Left kidney (tissue), 8 donors: ENCODE results near the gene SKA2. TPM values are rescaled to one million over a fixed set of nuclear protein-coding genes. Genes with fewer than 3 reads are reported as not detected.
"Not testable (repeated sequence)": the region's sequence is repeated elsewhere in the genome, so short reads cannot be mapped to it uniquely, and the experiment has no call there.

Experiments used
- DNase-seq: peaks from one replicate; pipeline ENCODE4 v3.0.0-alpha.2; 2013
- long read RNA-seq, 8 donors: transcript quantifications; one replicate each; lab custom pipeline, GENCODE V29; 2026
- polyA plus RNA-seq: library from polyadenylated mRNA; unstranded; fragments of 120-200 nt; gene quantifications from one replicate; pipeline ENCODE4 v1.2.1, GENCODE V29; 2013; ENCODE audit not compliant: insufficient read length

The SKA2 gene, protein sequence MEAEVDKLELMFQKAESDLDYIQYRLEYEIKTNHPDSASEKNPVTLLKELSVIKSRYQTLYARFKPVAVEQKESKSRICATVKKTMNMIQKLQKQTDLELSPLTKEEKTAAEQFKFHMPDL
- 91.7 TPM for polyA plus RNA-seq
- long read RNA-seq, donor 1, transcript SKA2-208 (2 exons, 533 nt): minor isoform, 12 of 52 reads
- long read RNA-seq, donor 1, transcript SKA2-201 (4 exons, 2,798 nt): major isoform, 29 of 52 reads
- long read RNA-seq, donor 1, transcript SKA2-206 (3 exons, 595 nt): minor isoform, 7 of 52 reads
- long read RNA-seq, donor 1, partial matches to known transcripts: 0 of 52 reads
- long read RNA-seq, donor 1, other reads (novel, unspliced or antisense): 0 of 52 reads
- long read RNA-seq, donor 2, transcript SKA2-208 (2 exons, 533 nt): minor isoform, 5 of 27 reads
- long read RNA-seq, donor 2, transcript SKA2-201 (4 exons, 2,798 nt): major isoform, 13 of 27 reads
- long read RNA-seq, donor 2, partial matches to known transcripts: 0 of 27 reads
- long read RNA-seq, donor 2, other reads (novel, unspliced or antisense): 0 of 27 reads
- long read RNA-seq, donor 3, transcript SKA2-201 (4 exons, 2,798 nt): major isoform, 15 of 36 reads
- long read RNA-seq, donor 3, transcript SKA2-206 (3 exons, 595 nt): minor isoform, 10 of 36 reads
- long read RNA-seq, donor 3, transcript SKA2-208 (2 exons, 533 nt): minor isoform, 6 of 36 reads
- long read RNA-seq, donor 3, partial matches to known transcripts: 0 of 36 reads
- long read RNA-seq, donor 3, other reads (novel, unspliced or antisense): 0 of 36 reads
- long read RNA-seq, donor 4, partial matches to known transcripts: 0 of 6 reads
- long read RNA-seq, donor 4, other reads (novel, unspliced or antisense): 0 of 6 reads
- long read RNA-seq, donor 5, transcript SKA2-206 (3 exons, 595 nt): minor isoform, 19 of 66 reads
- long read RNA-seq, donor 5, transcript SKA2-208 (2 exons, 533 nt): minor isoform, 15 of 66 reads
- long read RNA-seq, donor 5, transcript SKA2-201 (4 exons, 2,798 nt): major isoform, 23 of 66 reads
- long read RNA-seq, donor 5, transcript SKA2-203 (3 exons, 689 nt): minor isoform, 5 of 66 reads
- long read RNA-seq, donor 5, partial matches to known transcripts: 0 of 66 reads
- long read RNA-seq, donor 5, other reads (novel, unspliced or antisense): 0 of 66 reads
- long read RNA-seq, donor 6, transcript SKA2-201 (4 exons, 2,798 nt): major isoform, 23 of 61 reads
- long read RNA-seq, donor 6, transcript SKA2-209 (4 exons, 570 nt): minor isoform, 5 of 61 reads
- long read RNA-seq, donor 6, transcript SKA2-206 (3 exons, 595 nt): minor isoform, 11 of 61 reads
- long read RNA-seq, donor 6, partial matches to known transcripts: 16 of 61 reads
- long read RNA-seq, donor 6, other reads (novel, unspliced or antisense): 0 of 61 reads
- long read RNA-seq, donor 7, transcript SKA2-201 (4 exons, 2,798 nt): major isoform, 33 of 74 reads
- long read RNA-seq, donor 7, transcript SKA2-208 (2 exons, 533 nt): minor isoform, 9 of 74 reads
- long read RNA-seq, donor 7, transcript SKA2-206 (3 exons, 595 nt): minor isoform, 16 of 74 reads
- long read RNA-seq, donor 7, partial matches to known transcripts: 12 of 74 reads
- long read RNA-seq, donor 7, other reads (novel, unspliced or antisense): 0 of 74 reads
- long read RNA-seq, donor 8, transcript SKA2-201 (4 exons, 2,798 nt): major isoform, 5 of 14 reads
- long read RNA-seq, donor 8, partial matches to known transcripts: 0 of 14 reads
- long read RNA-seq, donor 8, other reads (novel, unspliced or antisense): 0 of 14 reads

DNA sequence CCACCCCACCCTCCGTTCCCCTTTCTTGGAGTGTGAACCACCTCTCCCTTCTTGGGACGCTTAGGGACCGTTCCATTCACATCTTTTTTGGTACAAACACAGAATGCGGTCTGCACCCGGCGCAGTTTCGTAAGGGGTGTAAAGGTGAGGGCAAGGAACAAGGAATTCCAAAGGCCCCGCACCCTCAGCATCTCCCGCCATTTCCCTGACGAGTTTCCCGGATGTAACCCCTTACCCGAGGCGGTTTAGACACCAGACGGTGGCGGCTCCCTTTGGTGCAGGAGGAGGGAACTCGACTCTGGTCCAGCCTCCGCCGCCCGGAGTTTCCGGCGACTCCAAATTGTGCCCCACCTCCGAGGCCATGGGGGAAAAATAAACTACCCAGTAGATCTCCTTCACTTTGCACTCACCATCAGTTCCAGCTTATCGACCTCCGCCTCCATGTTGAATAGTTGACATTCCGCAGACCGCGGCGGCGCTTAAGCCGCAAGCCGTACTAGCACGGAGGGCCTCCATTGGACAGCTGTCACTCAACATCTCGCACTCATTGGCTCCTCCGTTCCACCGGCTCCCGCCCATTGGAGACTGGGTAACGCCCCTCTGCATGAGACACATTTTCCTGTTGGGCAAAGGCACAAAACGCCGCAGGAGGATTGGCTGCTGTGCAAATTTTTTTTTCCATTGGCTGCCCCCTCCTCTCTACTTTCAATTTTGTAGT, at the start of gene SKA2:
Gene SKA2 (minus strand): TSS at position 466 of the 718 bp plus-strand sequence. CDS start 23 bp downstream, at position 443.
- peak; percentile 99 for DNase-seq

DNA sequence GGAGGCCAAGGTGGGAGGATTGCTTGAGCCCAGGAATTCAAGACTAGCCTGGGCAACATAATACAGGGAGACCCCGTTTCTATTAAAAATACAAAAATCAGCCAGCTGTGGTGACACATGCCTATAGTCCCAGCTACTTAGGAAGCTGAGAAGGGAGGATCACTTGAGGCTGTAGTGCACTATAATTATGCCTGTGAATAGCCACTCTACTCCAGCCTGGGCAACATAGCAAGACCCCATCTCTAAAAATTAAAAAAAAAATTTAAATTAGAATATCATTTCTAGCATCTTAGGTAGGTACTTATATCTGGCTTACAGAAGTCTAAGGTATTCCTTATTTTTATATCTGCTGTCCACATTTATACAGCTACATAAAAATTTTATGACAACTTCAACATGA, 47.3 kb upstream of the SKA2 start:
- DNase-seq: no peak

DNA sequence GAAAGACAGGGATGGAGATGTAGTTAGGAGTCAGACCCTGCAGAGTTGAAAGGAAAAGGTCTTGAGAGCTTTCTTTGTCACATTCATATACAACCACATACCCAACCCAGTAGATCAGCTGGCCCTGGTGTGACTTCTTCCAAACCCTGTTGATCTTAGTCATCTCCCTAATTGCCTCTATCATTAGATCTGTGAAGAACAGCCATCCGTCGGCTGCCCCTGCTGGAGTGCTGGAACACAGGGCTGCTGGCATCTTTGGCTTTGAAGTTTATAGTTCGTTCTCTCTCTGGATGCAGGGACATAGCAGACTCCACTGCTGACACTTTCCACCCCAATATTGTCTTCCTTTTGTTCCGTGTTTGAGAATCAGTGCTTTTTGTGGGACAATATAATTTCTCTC, 44.4 kb upstream of the SKA2 start:
- no peak for DNase-seq

DNA sequence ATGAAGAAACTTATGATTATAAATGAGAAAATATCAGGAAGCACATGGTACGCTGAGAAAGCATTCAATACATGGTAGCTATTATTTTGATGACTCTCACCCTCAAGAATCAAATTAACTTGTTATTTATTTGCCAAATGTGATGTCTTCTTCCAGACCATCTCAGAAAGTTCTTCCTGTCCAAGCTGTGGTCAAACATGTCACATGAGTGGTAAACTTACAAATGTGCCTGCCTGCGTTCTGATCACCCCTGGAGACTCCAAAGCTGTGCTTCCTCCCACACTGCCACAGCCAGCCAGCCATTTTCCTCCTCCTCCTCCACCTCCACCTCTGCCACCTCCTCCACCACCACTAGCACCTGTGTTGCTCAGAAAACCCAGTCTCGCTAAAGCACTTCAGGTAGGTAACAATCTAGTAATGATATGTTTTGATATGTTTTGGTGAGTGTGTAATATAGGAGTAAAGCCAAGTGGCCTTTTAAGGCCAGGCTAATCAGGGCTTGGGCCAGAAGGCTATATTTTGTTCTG, 38.4 kb upstream of the SKA2 start:
- no peak for DNase-seq

DNA sequence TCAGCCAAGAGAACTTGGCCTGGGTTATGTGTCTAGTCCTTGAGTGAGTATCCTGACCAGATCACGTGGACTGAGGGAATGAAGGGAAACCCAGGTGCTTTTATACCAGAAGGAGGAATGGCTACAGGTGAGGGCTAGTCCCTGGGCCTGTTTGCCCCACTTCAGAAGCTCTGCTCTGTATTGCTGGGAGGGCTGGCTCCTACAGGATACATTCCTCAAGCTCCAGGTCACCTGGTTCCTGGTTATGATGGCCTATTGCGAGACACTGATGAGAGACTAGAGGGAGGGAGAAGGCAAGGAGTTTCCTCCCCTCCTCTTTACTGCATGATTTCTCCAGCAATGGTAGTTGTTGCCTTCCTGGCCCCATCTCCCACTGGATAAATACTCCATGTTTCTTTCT, 35.8 kb upstream of the SKA2 start:
- DNase-seq: no peak

DNA sequence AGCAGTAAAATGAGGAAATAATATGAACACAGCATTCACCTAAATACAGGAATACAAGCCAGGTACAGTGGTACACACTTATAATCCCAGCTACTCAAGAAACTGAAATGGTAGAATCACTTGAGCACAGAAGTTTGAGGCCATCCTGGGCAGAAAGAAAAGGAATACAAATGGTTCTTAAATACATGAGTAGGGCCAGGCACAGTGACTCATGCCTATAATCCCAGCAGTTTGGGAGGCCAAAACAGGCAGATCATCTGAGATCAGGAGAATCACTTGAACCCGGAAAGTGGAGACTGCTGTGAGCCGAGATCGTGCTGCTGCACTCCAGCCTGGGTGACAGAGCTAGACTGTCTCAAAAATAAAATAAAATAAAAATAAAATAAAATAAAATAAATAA, 31.9 kb upstream of the SKA2 start:
- DNase-seq: no peak

DNA sequence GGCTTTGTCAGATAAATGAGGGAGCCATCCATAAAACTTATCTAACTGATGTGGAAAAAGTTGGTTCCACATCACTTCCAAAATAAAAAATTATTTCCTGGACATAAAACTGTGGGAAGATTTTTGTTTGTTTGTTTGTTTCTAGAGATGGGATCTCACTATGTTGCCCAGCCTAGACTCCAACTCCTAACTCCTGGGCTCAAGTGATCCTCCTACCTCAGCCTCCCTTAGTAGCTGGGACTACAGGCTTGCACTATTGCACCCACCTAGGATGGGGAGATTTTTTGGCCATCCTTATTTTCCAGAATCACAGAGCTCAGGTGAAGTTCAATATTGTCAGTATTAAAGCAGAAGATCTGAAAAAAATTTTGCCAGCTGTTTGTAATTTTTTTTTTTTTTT, 31.0 kb upstream of the SKA2 start:
- no peak for DNase-seq

DNA sequence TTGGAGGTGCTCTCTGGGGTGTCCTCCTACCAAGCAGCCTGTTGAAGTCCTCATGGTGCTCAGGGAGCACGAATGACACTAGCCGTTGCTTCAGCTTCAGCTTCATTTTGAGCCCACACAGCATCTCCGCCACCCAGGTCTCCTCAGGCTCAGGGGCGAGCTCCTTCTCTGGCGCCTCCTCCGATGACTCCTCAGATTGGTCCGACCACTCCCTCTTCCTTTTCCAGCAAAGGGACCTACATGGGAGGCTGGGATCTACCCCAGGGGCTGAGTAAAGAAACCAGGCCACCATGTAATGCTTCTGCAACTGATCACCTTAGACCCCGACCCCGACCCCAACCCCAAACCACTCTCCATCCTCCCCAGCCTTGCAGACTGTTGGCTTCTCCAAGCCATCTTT, 26.5 kb upstream of the SKA2 start:
- no peak for DNase-seq

DNA sequence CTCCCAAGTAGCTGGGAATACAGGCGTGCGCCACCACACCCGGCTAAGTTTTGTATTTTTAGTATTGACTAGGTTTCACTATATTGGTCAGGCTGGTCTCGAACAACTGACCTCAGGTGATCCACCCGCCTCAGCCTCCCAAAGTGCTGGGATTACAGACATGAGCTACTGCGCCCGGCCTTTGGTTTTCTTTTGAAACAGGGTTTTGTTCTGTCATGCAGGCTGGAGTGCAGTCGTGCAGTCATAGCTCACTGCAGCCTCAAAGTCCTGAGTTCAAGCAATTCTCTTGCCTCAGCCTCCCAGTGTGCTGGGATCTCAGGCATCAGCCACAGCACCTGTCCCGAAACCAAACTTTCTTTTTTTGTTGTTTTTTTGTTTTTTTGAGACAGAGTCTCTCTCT, 25.6 kb upstream of the SKA2 start:
- no peak for DNase-seq

DNA sequence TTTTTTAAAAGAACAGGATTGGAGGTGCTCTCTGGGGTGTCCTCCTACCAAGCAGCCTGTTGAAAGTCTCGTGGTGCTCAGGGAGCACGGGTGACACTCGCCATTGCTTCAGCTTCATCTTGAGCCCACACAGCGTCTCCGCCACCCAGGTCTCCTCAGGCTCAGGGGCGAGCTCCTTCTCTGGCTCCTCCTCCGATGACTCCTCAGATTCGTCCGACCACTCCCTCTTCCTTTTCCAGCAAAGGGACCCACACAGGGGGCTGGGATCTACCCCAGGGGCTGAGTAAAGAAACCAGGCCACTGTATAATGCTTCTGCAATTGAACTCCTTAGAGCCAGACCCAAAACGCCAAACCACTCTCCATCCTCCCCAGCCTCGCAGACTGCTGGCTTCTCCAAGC, 24.6 kb upstream of the SKA2 start:
- not testable (repeated sequence) for DNase-seq

DNA sequence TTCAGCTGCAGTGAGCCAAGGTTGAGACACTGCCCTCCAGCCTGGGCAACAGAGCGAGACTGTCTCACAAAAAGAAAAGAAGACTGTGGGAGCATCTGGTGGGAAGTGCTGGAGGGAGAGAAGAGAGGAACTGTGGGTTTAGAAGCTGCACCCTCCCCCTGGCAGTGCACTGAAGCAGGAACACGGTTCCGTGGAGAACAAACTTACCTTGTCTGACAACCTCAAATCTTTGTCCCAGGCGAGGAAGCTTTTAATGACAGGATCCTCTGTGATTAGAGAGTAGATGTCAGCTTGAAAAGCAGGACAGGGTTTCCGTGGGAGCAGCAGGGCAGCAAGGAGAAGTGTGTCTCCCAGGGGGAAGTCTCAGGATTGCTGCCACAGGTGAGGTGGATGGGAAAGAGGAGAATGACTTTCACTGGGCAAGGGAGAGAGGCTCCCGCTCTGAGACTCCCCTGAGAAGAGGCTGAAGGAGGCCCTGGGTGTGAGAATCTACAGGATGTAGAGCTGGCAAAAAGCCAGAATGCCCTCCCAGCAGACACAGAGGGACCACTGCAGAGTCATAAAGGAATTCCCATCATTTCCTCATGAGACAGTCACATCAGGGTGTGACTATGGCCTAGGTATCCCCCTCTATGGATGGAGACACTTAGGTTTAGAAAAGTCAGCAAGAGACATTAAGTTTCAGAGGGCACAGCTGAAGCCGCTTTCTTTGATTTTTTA, 23.4 kb upstream of the SKA2 start:
- no peak for DNase-seq

DNA sequence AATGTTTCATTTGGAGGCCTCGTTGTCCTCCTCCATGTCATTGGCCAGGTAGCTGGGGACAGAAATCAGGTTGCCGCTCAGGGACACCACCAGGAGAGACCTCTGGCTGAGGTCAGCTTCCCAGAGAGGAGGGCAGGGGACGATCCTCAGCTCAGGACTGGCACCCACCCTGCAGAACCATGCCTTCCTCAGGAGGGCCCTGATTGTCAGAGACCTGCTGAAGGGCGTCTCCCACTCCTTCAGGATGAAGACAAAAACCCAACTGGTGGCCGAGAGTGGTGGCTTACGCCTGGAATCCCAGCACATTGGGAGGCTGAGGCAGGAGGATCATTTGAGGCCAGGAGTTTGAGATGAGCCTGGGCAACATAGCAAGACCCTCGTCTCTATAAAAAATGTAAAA, 20.1 kb upstream of the SKA2 start:
- no peak for DNase-seq

DNA sequence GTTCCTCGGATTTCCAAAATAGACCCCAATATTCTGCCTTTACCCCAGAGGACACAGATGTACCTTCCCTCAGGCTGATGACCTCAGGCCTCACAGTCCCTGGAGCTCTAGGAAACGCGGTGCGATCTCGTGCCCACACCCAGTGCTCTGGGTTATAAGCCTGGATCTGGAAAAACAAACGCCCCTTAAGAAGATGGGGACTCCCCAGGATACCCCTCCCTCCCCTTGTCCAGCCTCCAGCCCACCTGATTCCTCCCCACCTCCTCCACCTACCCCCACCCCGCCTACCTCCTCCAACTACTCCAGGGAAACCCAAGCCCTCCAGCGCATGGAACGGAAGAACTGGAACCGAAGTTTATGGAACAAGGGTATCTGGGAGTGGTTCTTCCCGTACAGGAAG, 19.7 kb upstream of the SKA2 start:
- DNase-seq: no peak

DNA sequence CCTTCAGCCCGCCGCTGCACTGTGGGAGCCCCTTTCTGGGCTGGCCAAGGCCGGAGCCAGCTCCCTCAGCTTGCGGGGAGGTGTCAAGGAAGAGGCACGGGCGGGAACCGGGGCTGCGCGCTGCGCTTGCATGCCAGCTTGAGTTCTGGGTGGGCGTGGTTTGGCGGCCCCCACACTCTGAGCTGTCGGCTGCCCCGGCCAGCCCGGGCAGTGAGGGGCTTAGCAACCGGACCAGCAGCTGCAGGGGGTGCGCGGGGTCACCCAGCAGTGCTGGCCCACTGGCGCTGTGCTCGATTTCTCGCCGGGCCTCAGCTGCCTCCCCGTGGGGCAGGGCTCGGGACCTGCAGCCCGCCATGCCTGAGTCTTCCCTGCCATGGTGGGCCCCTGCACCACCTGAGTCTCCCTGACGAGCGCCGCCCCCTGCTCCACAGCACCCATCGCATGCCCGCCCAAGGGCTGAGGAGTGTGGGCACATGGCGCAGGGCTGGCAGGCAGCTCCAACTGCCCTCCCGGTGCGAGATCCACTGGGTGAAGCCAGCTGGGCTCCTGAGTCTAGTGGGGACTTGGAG, 17.5 kb upstream of the SKA2 start:
- DNase-seq: no peak

DNA sequence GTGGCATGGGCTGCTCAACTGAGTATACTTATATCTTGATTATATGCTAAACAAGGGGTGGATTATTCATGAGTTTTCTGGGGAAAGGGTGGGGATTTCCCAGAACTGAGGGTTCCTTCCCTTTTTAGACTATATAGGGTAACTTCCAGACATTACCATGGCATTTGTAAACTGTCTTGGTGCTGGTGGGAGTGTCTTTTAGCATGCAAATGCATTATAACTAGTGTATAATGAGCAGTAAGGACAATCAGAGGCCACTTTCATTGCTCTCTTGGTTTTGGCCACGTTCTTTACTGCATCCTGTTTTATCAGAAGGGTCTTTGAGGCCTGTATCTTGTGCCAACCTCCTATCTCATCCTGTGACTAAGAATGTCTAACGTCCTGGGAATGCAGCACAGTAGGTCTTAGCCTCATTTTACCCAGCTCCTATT, 12.6 kb upstream of the SKA2 start:
- no peak for DNase-seq

DNA sequence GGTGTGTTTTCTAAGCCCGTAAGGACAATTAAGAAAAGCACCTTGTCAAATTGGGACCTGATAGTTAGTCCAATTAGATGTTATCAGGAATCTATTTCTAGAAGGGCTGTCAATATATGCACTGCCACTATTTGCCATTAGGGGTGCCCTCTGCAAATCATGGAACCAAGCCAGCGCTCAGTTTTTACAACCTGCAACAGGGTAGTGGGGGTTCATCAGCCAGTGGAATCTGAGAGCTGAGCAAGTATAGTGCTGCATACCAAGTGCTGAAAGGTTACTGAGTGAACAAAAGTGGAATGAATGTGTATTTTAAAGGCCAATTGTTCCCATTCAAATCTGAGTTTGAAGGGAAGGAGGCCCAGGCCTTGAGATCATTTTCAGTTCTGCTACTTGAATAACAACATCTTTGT, 11.0 kb upstream of the SKA2 start:
- peak; percentile 24 for DNase-seq

DNA sequence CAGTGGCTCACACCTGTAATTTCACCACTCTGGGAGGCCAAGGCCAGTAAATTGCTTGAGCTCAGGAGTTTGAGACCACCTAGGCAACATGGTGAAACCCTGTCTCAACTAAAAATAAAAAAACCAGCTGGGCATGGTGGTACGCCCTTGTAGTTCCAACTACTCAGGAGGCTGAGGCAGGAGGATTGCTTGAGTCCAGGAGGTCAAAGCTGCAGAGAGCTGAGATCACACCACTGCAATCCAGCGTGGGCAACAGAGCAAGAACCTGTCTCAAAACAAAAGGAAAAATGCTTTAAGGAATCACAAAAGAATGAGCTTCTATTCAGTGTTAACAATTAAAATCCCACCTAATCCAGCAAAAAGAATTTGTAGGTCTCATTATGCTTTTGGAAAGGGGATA, 6.5 kb upstream of the SKA2 start:
- DNase-seq: no peak

DNA sequence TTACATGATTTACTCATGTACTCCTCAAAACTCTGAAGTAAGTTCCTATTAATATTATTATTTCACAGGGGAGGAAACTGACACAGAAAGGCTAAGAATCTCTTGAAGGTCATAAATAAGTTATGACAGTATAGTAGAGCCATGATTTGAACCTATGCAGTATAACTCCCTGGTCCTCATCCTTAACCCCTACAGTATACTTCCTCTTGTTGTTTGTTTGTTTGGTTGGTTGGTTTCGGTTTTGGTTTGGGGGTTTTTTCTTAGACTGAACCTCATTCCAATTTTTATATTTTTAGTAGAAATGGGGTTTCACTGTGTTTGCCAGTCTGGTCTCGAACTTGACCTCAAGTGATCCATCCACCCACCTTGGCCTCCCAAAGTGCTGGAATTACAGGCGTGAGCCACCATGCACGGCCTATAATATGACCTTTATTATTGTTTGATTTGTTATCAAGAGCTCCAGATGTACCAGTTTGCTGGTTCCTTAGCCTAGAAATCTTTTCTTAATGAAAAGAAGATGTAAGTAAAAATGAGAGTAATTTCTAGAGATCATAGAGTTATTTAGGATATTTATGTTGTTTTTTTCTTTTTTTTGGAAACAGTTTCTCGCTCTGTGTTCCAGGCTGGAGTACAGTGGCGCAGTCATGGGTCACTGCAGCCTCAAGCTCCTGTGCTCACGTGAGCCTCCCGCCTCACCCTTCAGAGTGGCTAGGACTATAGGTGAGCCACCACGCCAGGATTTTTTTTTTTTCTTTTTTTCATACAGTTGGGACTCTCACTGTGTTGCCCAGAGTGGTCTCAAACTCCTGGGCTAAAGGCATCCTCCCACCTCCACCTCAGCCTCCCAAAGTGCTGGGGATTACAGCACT, 5.4 kb upstream of the SKA2 start:
- no peak for DNase-seq
